GM21825 (cell line): Measurements from ENCODE around the gene PLPP7.
A peak's percentile ranks its signal among the peaks of the same experiment; 100 is the strongest.
"Not testable (repeated sequence)": the region's sequence is repeated elsewhere in the genome, so short reads cannot be mapped to it uniquely, and the experiment has no call there.

Source experiments
- ATAC-seq: cut with Tn5 transposase; IDR thresholded peaks from one replicate; pipeline ENCODE4 v1.9.1; 2021; ENCODE audit warnings: mild to moderate bottlenecking, moderate library complexity; ENCODE audit not compliant: unreplicated experiment

Gene PLPP7

GRCh38 chr9:131266266-131267229 is 23.0 kb upstream of the PLPP7 start:
- no peak for ATAC-seq

GRCh38 chr9:131270171-131271015 is 19.1 kb upstream of the PLPP7 start:
- ATAC-seq, result no peak

GRCh38 chr9:131271016-131271273 is 18.6 kb upstream of the PLPP7 start:
- ATAC-seq, result not testable (repeated sequence)

GRCh38 chr9:131271506-131271931 is 18.0 kb upstream of the PLPP7 start:
- ATAC-seq, result no peak

GRCh38 chr9:131272212-131272611 is 17.3 kb upstream of the PLPP7 start:
- no peak for ATAC-seq

- no peak for ATAC-seq
Measured at GRCh38 chr9:131273146-131273855, 16.2 kb upstream of the PLPP7 start.

GRCh38 chr9:131273856-131274673 is 15.5 kb upstream of the PLPP7 start:
- no peak for ATAC-seq

GRCh38 chr9:131274674-131275331 is 14.7 kb upstream of the PLPP7 start:
- peak; percentile 24 for ATAC-seq

- ATAC-seq, result no peak
Measured at GRCh38 chr9:131275332-131276093, 14.0 kb upstream of the PLPP7 start.

GRCh38 chr9:131276094-131276888 is 13.2 kb upstream of the PLPP7 start, which contains the start of gene FAM78A:
FAM78A (minus strand) TSS chr9:131276510; CDS start chr9:131276179, 331 bp downstream.
- ATAC-seq, result no peak

- ATAC-seq, result no peak
Measured at GRCh38 chr9:131276891-131277286, 12.6 kb upstream of the PLPP7 start.

GRCh38 chr9:131277287-131277909 is 12.1 kb upstream of the PLPP7 start:
- no peak for ATAC-seq

- no peak for ATAC-seq
Measured at GRCh38 chr9:131277910-131278701, 11.4 kb upstream of the PLPP7 start.

- no peak for ATAC-seq
Measured at GRCh38 chr9:131278702-131279111, 10.8 kb upstream of the PLPP7 start.

- no peak for ATAC-seq
Measured at GRCh38 chr9:131279196-131279862, 10.2 kb upstream of the PLPP7 start.

GRCh38 chr9:131279863-131280570 is 9.5 kb upstream of the PLPP7 start:
- ATAC-seq, result no peak
